GM18517 (cell line): Measurements from ENCODE around the gene THADA.

Experiments used
- ATAC-seq: cut with Tn5 transposase; IDR thresholded peaks from one replicate; pipeline ENCODE4 v1.9.1; 2021; ENCODE audit warnings: mild to moderate bottlenecking, moderate library complexity; ENCODE audit not compliant: unreplicated experiment

Gene THADA

GRCh38 chr2:43258547-43259156 lies 337.2 kb downstream of the THADA start:
- ATAC-seq: no peak

DNA sequence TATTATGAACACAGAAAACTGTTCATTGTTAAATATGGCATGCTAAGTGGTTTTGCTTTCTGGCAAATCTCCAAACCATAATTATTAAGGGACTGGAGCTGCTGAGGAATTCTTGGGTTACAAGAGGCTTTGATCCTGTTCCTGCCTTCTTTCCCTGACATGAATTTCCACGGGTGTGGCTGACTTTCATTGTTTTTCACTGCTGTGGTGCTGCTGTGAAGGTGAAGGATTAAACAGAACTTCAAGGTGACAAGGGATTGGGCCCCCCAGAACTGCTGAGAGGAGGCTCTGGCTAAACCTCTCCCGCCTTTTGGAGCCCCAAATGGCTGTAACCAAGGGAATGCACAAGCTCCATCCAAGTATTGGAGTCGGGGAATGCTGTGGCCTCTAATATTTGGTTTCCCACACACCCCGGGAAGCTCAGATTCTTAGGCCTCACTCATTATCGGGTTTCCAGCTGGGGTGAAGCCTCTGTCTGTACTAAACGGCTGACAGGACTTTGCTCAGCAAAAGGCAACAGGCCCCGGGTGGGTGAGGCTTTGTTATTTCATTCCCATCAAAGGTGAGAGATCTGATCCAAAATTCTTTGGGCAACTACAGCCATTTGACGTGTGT lies 340.4 kb downstream of the THADA start:
- no peak for ATAC-seq

- ATAC-seq: no peak
Measured at GRCh38 chr2:43254331-43254730, 341.5 kb downstream of the THADA start.

GRCh38 chr2:43251171-43251731 lies 344.6 kb downstream of the THADA start:
- ATAC-seq: no peak

- no peak for ATAC-seq
Measured at GRCh38 chr2:43250015-43250414, 345.8 kb downstream of the THADA start.

DNA sequence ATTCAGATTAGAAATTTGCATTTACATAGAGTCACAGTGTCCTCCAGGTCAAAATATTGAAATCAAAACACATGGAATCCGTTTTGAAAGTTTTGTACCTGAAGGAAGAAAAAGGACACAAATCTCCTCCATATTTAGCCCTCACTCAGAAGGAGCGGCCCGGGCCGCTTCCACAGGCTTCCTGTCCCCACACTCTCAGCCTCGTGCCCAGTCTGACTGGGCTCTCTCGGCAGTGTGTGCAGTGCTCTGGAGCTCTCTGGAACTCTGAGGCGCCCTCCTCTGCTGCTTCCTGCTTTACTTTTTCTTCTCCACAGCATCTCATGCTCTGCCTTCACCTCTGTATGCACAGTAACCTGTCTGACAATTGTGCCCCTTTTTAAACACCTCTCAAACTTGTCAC lies 347.2 kb downstream of the THADA start:
- ATAC-seq: no peak

DNA sequence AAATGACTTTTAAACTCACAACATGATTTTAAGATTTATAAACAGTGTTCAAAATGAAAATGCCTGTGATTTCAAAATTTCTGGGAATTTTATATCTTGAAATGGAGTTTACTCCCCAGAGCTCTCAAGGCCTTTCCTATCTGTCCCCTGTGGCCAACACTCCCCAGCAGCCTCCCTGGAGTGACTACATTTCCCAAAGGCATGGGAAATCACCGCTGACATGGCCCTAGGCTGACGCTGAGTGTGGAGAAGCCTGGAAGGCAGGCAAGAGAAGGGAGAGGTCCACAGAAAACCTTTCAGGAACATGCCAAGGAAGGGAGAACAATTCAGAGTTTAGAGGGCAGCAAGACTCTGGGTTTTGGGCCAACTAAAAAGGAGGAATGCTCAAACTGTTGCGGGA lies 349.2 kb downstream of the THADA start:
- ATAC-seq: no peak

DNA sequence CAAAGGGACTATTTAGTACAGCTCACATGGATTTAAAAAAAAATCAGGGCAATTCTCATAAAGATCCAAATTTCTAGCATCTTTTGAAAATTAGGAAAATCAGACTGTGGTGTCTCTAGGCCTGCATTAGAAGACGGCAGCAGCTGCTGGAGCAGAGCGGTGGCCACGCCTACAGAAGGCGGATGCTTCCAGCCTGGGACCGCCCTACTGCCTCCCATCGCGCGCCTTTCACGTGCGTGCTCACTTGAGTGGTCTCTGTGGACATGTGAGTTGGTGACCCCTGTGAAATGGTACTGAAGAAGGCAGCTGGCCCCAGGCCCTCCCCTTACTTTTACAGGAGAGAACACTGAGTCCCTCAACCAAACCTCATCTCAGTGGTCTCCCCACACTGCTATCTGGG lies 354.3 kb downstream of the THADA start:
- ATAC-seq: no peak

GRCh38 chr2:43240766-43241150 lies 355.1 kb downstream of the THADA start:
- ATAC-seq: no peak

- ATAC-seq: no peak
Measured at GRCh38 chr2:43239981-43240765, 355.7 kb downstream of the THADA start.

- no peak for ATAC-seq
Measured at GRCh38 chr2:43238813-43239212, 357.0 kb downstream of the THADA start.

GRCh38 chr2:43238176-43238575 lies 357.7 kb downstream of the THADA start:
- ATAC-seq: no peak

GRCh38 chr2:43233218-43234212 lies 362.3 kb downstream of the THADA start:
- ATAC-seq: no peak

DNA sequence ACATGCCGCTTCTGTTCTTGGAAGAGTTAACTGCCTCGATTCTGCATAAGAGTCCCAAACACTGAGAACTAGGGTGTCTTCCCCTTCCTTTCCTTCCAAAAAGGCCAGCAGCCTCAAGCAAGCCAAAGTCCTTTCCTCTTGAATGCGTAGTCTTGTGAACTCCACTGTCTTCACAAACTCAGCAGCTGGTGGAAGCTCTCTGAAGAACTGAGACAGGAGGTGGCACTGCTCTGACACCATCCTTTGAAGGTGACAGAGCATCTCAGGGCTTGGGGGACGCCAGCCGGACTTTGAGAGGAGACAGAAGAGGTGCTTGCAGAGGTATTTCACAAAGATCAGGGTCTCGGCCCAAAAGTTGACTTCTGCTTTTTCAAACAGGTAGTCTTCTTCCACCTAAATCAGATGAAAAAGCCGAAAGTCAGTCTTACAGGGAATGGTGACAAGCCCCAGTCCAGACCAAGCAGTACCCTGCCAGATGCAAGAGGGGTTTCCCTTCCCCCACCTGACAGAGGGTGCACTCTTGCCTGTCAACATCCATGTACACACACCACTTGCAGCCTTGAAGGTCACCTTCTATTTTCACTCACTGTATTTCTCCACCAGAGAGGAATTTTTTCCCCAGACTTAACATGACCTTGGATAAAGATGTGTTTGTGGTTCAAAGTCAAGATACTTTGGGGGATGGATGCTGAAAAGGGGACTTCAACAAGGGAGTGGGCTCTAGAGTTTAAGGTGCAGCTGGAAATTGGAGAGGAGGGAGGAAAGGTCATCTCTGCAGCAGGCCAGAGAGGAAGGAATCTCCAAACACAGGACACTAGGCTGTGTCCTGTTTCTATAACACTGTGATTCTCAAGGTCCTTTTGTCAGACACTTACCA lies 364.6 kb downstream of the THADA start:
- no peak for ATAC-seq

GRCh38 chr2:43230351-43230885 lies 365.4 kb downstream of the THADA start:
- no peak for ATAC-seq

GRCh38 chr2:43228756-43229659 lies 366.8 kb downstream of the THADA start:
- no peak for ATAC-seq

- no peak for ATAC-seq
Measured at GRCh38 chr2:43228321-43228751, 367.5 kb downstream of the THADA start.

GRCh38 chr2:43227830-43228281 lies 368.0 kb downstream of the THADA start:
- ATAC-seq: no peak
